SK-N-SH treated with all-trans-retinoic acid at 6 μM for 48 hours (cell line): ENCODE measurements around the gene RGL1.

Source experiments
- ARNTL ChIP-seq: fragments of 450-650 bp; formaldehyde crosslinking; IDR thresholded peaks from 2 replicates; pipeline ENCODE4 v1.5.0; 2020; ENCODE audit warnings: low read depth, mild to moderate bottlenecking, moderate library complexity, borderline replicate concordance
- PATZ1 ChIP-seq: fragments of 250-450 bp; sonication (Bioruptor Pico); IDR thresholded peaks from 2 replicates; pipeline ENCODE4 v1.8.0; 2020; ENCODE audit warnings: mild to moderate bottlenecking, moderate library complexity, borderline replicate concordance
- ZFP3 ChIP-seq: fragments of 250-450 bp; sonication (Bioruptor Pico); IDR thresholded peaks from 2 replicates; pipeline ENCODE4 v1.5.0; 2020; ENCODE audit warnings: mild to moderate bottlenecking, moderate library complexity

- TF ChIP-seq ARNTL (CRISPR knock-in tag) (no peak), ZFP3 (CRISPR knock-in tag) (no peak), PATZ1 (CRISPR knock-in tag) (no peak)
Measured at GRCh38 chr1:183827801-183828200, 22.9 kb downstream of the RGL1 start.
